CD14-positive monocyte (primary cell): ENCODE data around the gene LRRC74A. TPM values are rescaled to one million over a fixed set of nuclear protein-coding genes. Genes with fewer than 3 reads are reported as not detected.
A peak's percentile ranks its signal among the peaks of the same experiment; 100 is the strongest.

Source experiments
- DNase-seq, 3 donors: peaks; one replicate each; pipeline ENCODE4 v3.0.0-alpha.2; 2011 to 2022
- H2AFZ ChIP-seq: 2 replicates; pipeline ENCODE4 v1.6.0; 2012; ENCODE audit warnings: mild to moderate bottlenecking, low read depth, low read length, inconsistent platforms; ENCODE audit not compliant: insufficient read depth, poor library complexity, severe bottlenecking
- H3K27ac ChIP-seq, 2 donors: 1 replicate in 1 of 2; 2 replicates in 1 of 2; pipeline ENCODE4 v1.5.1; 2012 to 2013; ENCODE audit warnings: low read length in 2 of 2, control low read depth in 1 of 2, inconsistent platforms in 1 of 2, low read depth in 1 of 2, mild to moderate bottlenecking in 1 of 2
- H3K27me3 ChIP-seq, 2 donors: one replicate each; pipeline versions ENCODE4 v1.6.0 to v1.6.1; 2011 to 2013; ENCODE audit warnings: low read length in 2 of 2; ENCODE audit not compliant: control insufficient read depth in 2 of 2, insufficient read depth in 2 of 2
- H3K36me3 ChIP-seq, 2 donors: replicated peaks in 1 of 2; 1 replicate in 1 of 2; 2 replicates in 1 of 2; pipeline versions ENCODE4 v1.5.1 to v1.6.1; 2012 to 2013; ENCODE audit warnings: low read length in 2 of 2, control low read depth in 1 of 2, inconsistent platforms in 1 of 2, mild to moderate bottlenecking in 1 of 2; ENCODE audit not compliant: insufficient read depth in 2 of 2, control insufficient read depth in 1 of 2
- H3K4me1 ChIP-seq, 2 donors: 1 replicate in 1 of 2; 2 replicates in 1 of 2; pipeline versions ENCODE4 v1.5.1 to v1.6.1; 2012 to 2013; ENCODE audit warnings: low read length in 2 of 2, control low read depth in 1 of 2, inconsistent platforms in 1 of 2, mild to moderate bottlenecking in 1 of 2, moderate library complexity in 1 of 2; ENCODE audit not compliant: insufficient read depth in 2 of 2, control insufficient read depth in 1 of 2
- H3K4me2 ChIP-seq: replicated peaks from 2 replicates; pipeline ENCODE3; 2012; ENCODE audit warnings: low read length, moderate library complexity, mild to moderate bottlenecking; ENCODE audit not compliant: poor library complexity, severe bottlenecking; ENCODE audit errors: extremely low read depth
- H3K4me3 ChIP-seq, 3 experiments: fragments of 200-600 bp in 1 of 3; sonication (generic) in 1 of 3; replicated peaks in 1 of 3; 1 replicate in 2 of 3; 2 replicates in 1 of 3; pipeline ENCODE4 v1.5.1; 2011 to 2013; ENCODE audit warnings: low read length in 3 of 3, mild to moderate bottlenecking in 3 of 3, control low read depth in 2 of 3, low read depth in 2 of 3, inconsistent platforms in 1 of 3, moderate library complexity in 1 of 3
- H3K79me2 ChIP-seq: 2 replicates; pipeline ENCODE4 v1.6.0; 2012; ENCODE audit warnings: mild to moderate bottlenecking, control low read depth, inconsistent platforms, low read length, moderate library complexity; ENCODE audit not compliant: insufficient read depth
- H3K9ac ChIP-seq: 2 replicates; pipeline ENCODE4 v1.6.0; 2017; ENCODE audit warnings: low read length, mild to moderate bottlenecking; ENCODE audit not compliant: insufficient read depth, poor library complexity, severe bottlenecking
- H3K9me3 ChIP-seq, 2 donors: replicated peaks in 1 of 2; 1 replicate in 1 of 2; 2 replicates in 1 of 2; pipeline versions ENCODE4 v1.5.1 to v1.6.1; 2012 to 2013; ENCODE audit warnings: low read length in 2 of 2, control low read depth in 1 of 2; ENCODE audit not compliant: control insufficient read depth in 1 of 2, insufficient read depth in 1 of 2
- H4K20me1 ChIP-seq: 2 replicates; pipeline ENCODE4 v1.6.0; 2012; ENCODE audit warnings: mild to moderate bottlenecking, low read length, control low read depth, moderate library complexity; ENCODE audit not compliant: insufficient read depth
- H3K27ac Mint-ChIP-seq, 7 donors: one replicate each; pipeline ENCODE4 v1.8.0; 2020; ENCODE audit warnings: mild to moderate bottlenecking in 7 of 7, mixed read lengths in 7 of 7, moderate library complexity in 6 of 7, inconsistent platforms in 2 of 7
- H3K27me3 Mint-ChIP-seq, 3 donors: one replicate each; pipeline ENCODE4 v1.8.0; 2021 to 2022; ENCODE audit warnings: low read depth in 3 of 3, mild to moderate bottlenecking in 3 of 3, mixed read lengths in 3 of 3, moderate library complexity in 3 of 3, inconsistent platforms in 1 of 3
- H3K36me3 Mint-ChIP-seq, 2 donors: one replicate each; pipeline ENCODE4 v1.8.0; 2020; ENCODE audit warnings: mixed read lengths in 2 of 2, inconsistent platforms in 1 of 2, mild to moderate bottlenecking in 1 of 2
- H3K4me1 Mint-ChIP-seq: one replicate; pipeline ENCODE4 v1.8.0; 2020; ENCODE audit warnings: mild to moderate bottlenecking, mixed read lengths
- H3K4me3 Mint-ChIP-seq, 2 donors: one replicate each; pipeline ENCODE4 v1.8.0; 2020; ENCODE audit warnings: mild to moderate bottlenecking in 2 of 2, mixed read lengths in 2 of 2, moderate library complexity in 1 of 2
- H3K9me3 Mint-ChIP-seq, 7 donors: one replicate each; pipeline ENCODE4 v1.8.0; 2020 to 2022; ENCODE audit warnings: mixed read lengths in 7 of 7, mild to moderate bottlenecking in 6 of 7, moderate library complexity in 6 of 7, inconsistent platforms in 2 of 7
- CTCF ChIP-seq: fragments of 200-600 bp; IDR thresholded peaks from one replicate; pipeline ENCODE4 v1.8.0; 2022; ENCODE audit warnings: antibody characterized with exemption, mild to moderate bottlenecking
- WGBS: methylation state at CpG from one replicate; pipeline ENCODE4 v1.1.5; 2013; ENCODE audit warnings: missing lambda C conversion rate; ENCODE audit not compliant: insufficient coverage; 5-methylcytosine and 5-hydroxymethylcytosine counted together
- intact Hi-C, 2 donors: fragments of 100-400 bp; cut with micrococcal nuclease; formaldehyde crosslinking; loops; one replicate each; pipeline versions ENCODE4 v1.15.0 to v1.15.1; 2023
- polyA plus RNA-seq, 3 donors: library from polyadenylated mRNA; depleted of rRNA in 1 of 3; unstranded in 2 of 3; stranded (reverse) in 1 of 3; fragments of 300-500 nt in 2 of 3; fragments of >200 nt in 1 of 3; fragmentation: Illumina TruSeq in 2 of 3; gene quantifications; 1 replicate in 2 of 3; 2 replicates in 1 of 3; pipeline ENCODE4 v1.2.3, GENCODE V29; 2012 to 2021

Gene LRRC74A
- polyA plus RNA-seq, 3 donors = 0.24 TPM; not detected in 2

- peak overlapping the region in 1 of 2 donors; percentile 15 for H3K27ac ChIP-seq
- peaks cover 14 to 25% of the 10 kb centered on the region in 2 donors for H3K4me1 ChIP-seq
- Mint-ChIP-seq H3K27me3 (no peaks in the 10 kb centered on the region), H3K4me1 (peaks cover 44% of the 10 kb centered on the region), H3K4me3 (no peak overlapping the region), H3K36me3 (peaks cover 60 to 75% of the 10 kb centered on the region in 2 donors), H3K27ac (peak overlapping the region in 2 of 7 donors; percentile 10 to 13), H3K9me3 (no peaks in the 10 kb centered on the region)
- H4K20me1 ChIP-seq = no peaks in the 10 kb centered on the region
- peaks cover 33 to 57% of the 10 kb centered on the region in 2 donors for H3K36me3 ChIP-seq
- no peak overlapping the region for H3K4me2 ChIP-seq
- no peaks in the 10 kb centered on the region for H3K27me3 ChIP-seq
- no peak for DNase-seq
- TF ChIP-seq CTCF = no peak
- no peak overlapping the region for H3K9ac ChIP-seq
- intact Hi-C loops = no loop called here
- no peak overlapping the region for H3K4me3 ChIP-seq
- no CpG with 5 or more reads among the region's 2 CpGs for WGBS
- H3K79me2 ChIP-seq = no peaks in the 10 kb centered on the region
- H3K9me3 ChIP-seq = no peaks in the 10 kb centered on the region
- H2AFZ ChIP-seq = no peak overlapping the region
Observed at GRCh38 chr14:76781648-76782051, 44.6 kb upstream of the LRRC74A start.

GRCh38 chr14:76782115-76782884, 43.9 kb upstream of the LRRC74A start:
- H2AFZ ChIP-seq = no peak overlapping the region
- DNase-seq = no peak
- H3K4me2 ChIP-seq = no peak overlapping the region
- H3K4me1 ChIP-seq = peaks cover 10 to 20% of the 10 kb centered on the region in 2 donors
- peaks cover 38% of the 10 kb centered on the region for H3K4me1 Mint-ChIP-seq
- H3K4me3 ChIP-seq = no peak overlapping the region
- peaks cover 66 to 81% of the 10 kb centered on the region in 2 donors for H3K36me3 Mint-ChIP-seq
- no peaks in the 10 kb centered on the region for H3K9me3 Mint-ChIP-seq
- 92% methylated on average over 10 of the region's 10 CpGs for WGBS
- intact Hi-C loops = no loop called here
- H3K27ac ChIP-seq = peak overlapping the region in 1 of 2 donors; percentile 44
- H3K4me3 Mint-ChIP-seq = peak overlapping the region in 1 of 2 donors; percentile 52
- no peaks in the 10 kb centered on the region for H4K20me1 ChIP-seq
- H3K79me2 ChIP-seq = no peaks in the 10 kb centered on the region
- H3K36me3 ChIP-seq = peaks cover 39 to 64% of the 10 kb centered on the region in 2 donors
- no peaks in the 10 kb centered on the region for H3K27me3 ChIP-seq
- no peaks in the 10 kb centered on the region for H3K9me3 ChIP-seq
- H3K27ac Mint-ChIP-seq = peak overlapping the region in 6 of 7 donors; percentile 44 to 83 (median 58)
- H3K27me3 Mint-ChIP-seq = no peaks in the 10 kb centered on the region
- H3K9ac ChIP-seq = no peak overlapping the region
- TF ChIP-seq CTCF = no peak
